Prostate gland (tissue), 2 donors: ENCODE measurements around the gene TTLL12.

ENCODE experiments used
- CTCF ChIP-seq, 4 experiments: fragments of 200-600 bp in 2 of 4; fragments of 450-650 bp in 2 of 4; sonication (generic) in 2 of 4; IDR thresholded peaks; 1 replicate in 3 of 4; 2 replicates in 1 of 4; pipeline ENCODE4 v1.5.1; 2016 to 2019; ENCODE audit warnings: antibody characterized with exemption in 4 of 4, mild to moderate bottlenecking in 2 of 4, moderate library complexity in 2 of 4
- POLR2AphosphoS5 ChIP-seq: sonication (generic); formaldehyde crosslinking; IDR thresholded peaks from one replicate; pipeline ENCODE4 v1.6.1; 2017; ENCODE audit warnings: antibody characterized with exemption

DNA sequence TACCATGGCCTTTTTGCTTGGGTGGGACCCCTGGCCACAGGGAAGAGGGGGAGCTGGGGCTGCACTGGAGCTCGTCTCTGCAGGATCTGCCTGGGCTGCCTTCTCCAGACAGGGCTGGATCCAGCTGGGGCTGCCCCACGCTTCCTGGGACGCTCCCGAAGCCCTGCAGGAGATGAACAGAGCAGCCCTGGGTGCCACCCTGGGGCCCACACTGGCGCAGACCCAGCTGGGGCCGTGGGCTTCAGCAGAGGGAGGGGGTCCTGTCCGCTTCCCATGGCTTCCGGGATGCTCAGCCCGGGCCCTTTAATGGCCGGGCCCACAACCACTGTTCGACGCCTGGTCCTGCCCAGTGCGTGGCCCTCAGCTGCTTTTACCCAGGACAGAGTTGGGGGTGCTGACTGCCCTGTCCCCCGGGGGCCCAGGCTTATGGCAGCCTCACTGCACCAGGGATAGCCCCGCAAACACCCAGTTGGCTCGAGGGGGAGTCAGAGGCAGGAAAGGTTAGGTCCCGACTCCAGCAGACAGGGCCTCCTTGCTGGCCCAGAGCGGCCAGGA, 23.6 kb downstream of the TTLL12 start:
- TF ChIP-seq CTCF (IDR thresholded peaks at IDR 0.05): no peak
- no peak for TF ChIP-seq POLR2AphosphoS5
